K562 (cell line): Measurements from ENCODE around the gene SGK1.
"Not testable (repeated sequence)": the region's sequence is repeated elsewhere in the genome, so short reads cannot be mapped to it uniquely, and the experiment has no call there.

ENCODE experiments used
- CTCF ChIP-seq, 3 experiments: IDR thresholded peaks in 2 of 3; conservative IDR thresholded peaks in 1 of 3; 2 replicates each; pipeline ENCODE4 v1.5.1; 2011 to 2012; ENCODE audit warnings: low read length in 3 of 3, mild to moderate bottlenecking in 3 of 3, control low read depth in 2 of 3, improper control_type of control experiment in 1 of 3, inconsistent platforms in 1 of 3, low read depth in 1 of 3, mixed read lengths in 1 of 3, moderate library complexity in 1 of 3; ENCODE audit not compliant: insufficient read depth in 2 of 3
- DIDO1 ChIP-seq: fragments of 450-650 bp; IDR thresholded peaks from 2 replicates; pipeline ENCODE4 v1.6.1; 2016; ENCODE audit warnings: low read depth, missing biosample characterization, missing genetic modification characterization
- FOS ChIP-seq: IDR thresholded peaks from 3 replicates; pipeline ENCODE4 v1.6.1; 2011; ENCODE audit not compliant: insufficient read length; ENCODE audit errors: extremely low read depth
- HDAC2 ChIP-seq: fragments of 450-650 bp; IDR thresholded peaks from 2 replicates; pipeline ENCODE4 v1.6.1; 2016; ENCODE audit warnings: mild to moderate bottlenecking
- NFRKB ChIP-seq: fragments of 450-650 bp; IDR thresholded peaks from 2 replicates; pipeline ENCODE4 v1.6.1; 2016; ENCODE audit warnings: low read depth
- NR0B1 ChIP-seq: fragments of 450-650 bp; IDR thresholded peaks from one replicate; pipeline ENCODE4 v1.6.1; 2018; ENCODE audit warnings: mild to moderate bottlenecking, moderate library complexity; ENCODE audit not compliant: partially characterized antibody
- RCOR1 ChIP-seq, 2 experiments: IDR thresholded peaks; 2 replicates each; pipeline ENCODE4 v1.6.1; 2012; ENCODE audit warnings: low read depth in 2 of 2, low read length in 2 of 2, borderline replicate concordance in 1 of 2, improper control_type of control experiment in 1 of 2
- SPI1 ChIP-seq: IDR thresholded peaks from 2 replicates; pipeline ENCODE4 v1.6.1; 2011; ENCODE audit warnings: low read depth, low read length, control low read depth, borderline replicate concordance
- TEAD4 ChIP-seq, 2 experiments: sonication (generic) in 1 of 2; formaldehyde crosslinking in 1 of 2; IDR thresholded peaks; 2 replicates each; pipeline versions ENCODE4 v1.6.1 to v1.8.0; 2012 to 2022; ENCODE audit warnings: borderline replicate concordance in 1 of 2, inconsistent platforms in 1 of 2, low read length in 1 of 2, mild to moderate bottlenecking in 1 of 2, missing genetic modification reagents in 1 of 2
- ZNF143 ChIP-seq: sonication (generic); formaldehyde crosslinking; IDR thresholded peaks from 2 replicates; pipeline ENCODE4 v1.9.0; 2022; ENCODE audit warnings: mild to moderate bottlenecking, missing genetic modification reagents
- ZNF253 ChIP-seq: fragments of 250-450 bp; sonication (Bioruptor Pico); conservative IDR thresholded peaks from 2 replicates; pipeline ENCODE4 v1.6.1; 2021; ENCODE audit warnings: mild to moderate bottlenecking
- ZNF586 ChIP-seq: fragments of 450-650 bp; formaldehyde crosslinking; conservative IDR thresholded peaks from 2 replicates; pipeline ENCODE4 v1.4.0; 2020; ENCODE audit warnings: mild to moderate bottlenecking, moderate library complexity

DNA sequence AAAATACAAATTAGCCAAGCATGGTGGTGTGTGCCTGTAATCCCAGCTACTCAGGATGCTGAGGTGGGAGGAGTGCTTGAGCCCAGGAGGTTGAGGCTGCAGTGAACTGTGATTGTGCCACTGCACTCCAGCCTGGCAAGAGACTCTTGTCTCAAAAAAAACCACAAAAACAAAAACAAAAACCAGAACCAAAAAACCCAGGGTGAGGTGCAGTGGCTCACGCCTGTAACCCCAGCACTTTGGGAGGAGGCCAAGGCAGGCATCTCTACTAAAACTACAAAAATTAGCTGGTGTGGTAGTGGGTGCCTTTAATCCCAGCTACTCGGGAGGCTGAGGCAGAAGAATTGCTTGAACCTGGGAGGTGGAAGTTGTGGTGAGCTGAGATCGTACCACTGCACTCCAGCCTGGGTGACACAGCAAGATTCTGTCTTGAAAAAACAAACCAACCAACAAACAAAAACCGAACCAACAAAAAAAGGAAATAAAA is 41.0 kb downstream of the SGK1 start:
- TF ChIP-seq NR0B1; CTCF (IDR thresholded peaks at IDR 0.05 in 2 of 3, conservative IDR thresholded peaks at IDR 0.05 in 1 of 3; ENCODE audit: insufficient read depth in 2 of 3, low read depth in 1 of 3, low read length in 3 of 3); TEAD4 (IDR thresholded peaks at IDR 0.05; ENCODE audit: low read length); TEAD4 (CRISPR knock-in tag; IDR thresholded peaks at IDR 0.05; ENCODE audit: borderline replicate concordance); SPI1; FOS; ZNF586 (CRISPR knock-in tag); ZNF253 (CRISPR knock-in tag); DIDO1 (tag); NFRKB; ZNF143 (CRISPR knock-in tag); HDAC2; RCOR1 (IDR thresholded peaks at IDR 0.05; ENCODE audit: borderline replicate concordance in 1 of 2, low read depth in 2 of 2, low read length in 2 of 2): not testable (repeated sequence)
